Measurements from ENCODE around the gene DIRAS3.

- TF ChIP-seq YY1 (IDR thresholded peaks at IDR 0.05; ENCODE audit: insufficient read depth, insufficient read length) (no peak), ZNF274 (IDR thresholded peaks at IDR 0.05; ENCODE audit: low read depth, low read length) (no peak), SUZ12 (IDR thresholded peaks at IDR 0.05; ENCODE audit: extremely low read depth, insufficient read depth, insufficient read length) (no peak)
Observed at GRCh38 chr1:68015971-68016370, 34.5 kb downstream of the DIRAS3 start.
